ENCODE data around the gene DTX1.

- no peak for TF ChIP-seq CTCF (IDR thresholded peaks at IDR 0.05; ENCODE audit: insufficient read depth, low read depth, low read length)
- TF ChIP-seq EZH2 (IDR thresholded peaks at IDR 0.05; ENCODE audit: insufficient read depth, low read length), result no peak
Observed at GRCh38 chr12:113136990-113137511, 80.5 kb downstream of the DTX1 start.
